HG02763 (cell line): ENCODE measurements around the gene CAMKK2.
A peak's percentile ranks its signal among the peaks of the same experiment; 100 is the strongest.
"Not testable (repeated sequence)": the region's sequence is repeated elsewhere in the genome, so short reads cannot be mapped to it uniquely, and the experiment has no call there.

Source experiments
- ATAC-seq: cut with Tn5 transposase; IDR thresholded peaks from one replicate; pipeline ENCODE4 v1.9.1; 2021; ENCODE audit warnings: mild to moderate bottlenecking, moderate library complexity; ENCODE audit not compliant: unreplicated experiment

The CAMKK2 gene

DNA sequence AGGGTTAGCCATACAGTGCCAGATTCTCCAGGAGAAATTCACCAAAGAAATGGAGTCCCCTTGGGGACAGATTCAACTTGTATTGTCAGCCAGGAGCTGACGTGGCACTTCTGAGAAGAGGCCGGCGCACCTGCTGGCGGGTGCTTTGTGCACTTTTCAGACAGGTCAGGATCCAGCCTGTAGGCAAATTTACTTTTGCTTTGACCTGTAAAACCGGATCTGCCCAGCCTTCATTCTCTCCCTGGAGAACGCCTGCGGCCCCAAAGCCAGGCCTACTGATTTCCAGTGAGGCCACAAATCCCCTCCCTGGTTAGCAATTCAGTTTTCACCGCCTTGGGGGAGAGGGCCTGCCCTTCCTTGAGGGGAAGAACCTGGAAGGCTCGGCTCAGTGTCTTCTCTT is 69.2 kb downstream of the CAMKK2 start:
- peak; percentile 55 for ATAC-seq

- not testable (repeated sequence) for ATAC-seq
Measured at GRCh38 chr12:121226871-121227270, 69.6 kb downstream of the CAMKK2 start.

- no peak for ATAC-seq
Measured at GRCh38 chr12:121226399-121226798, 70.1 kb downstream of the CAMKK2 start.

DNA sequence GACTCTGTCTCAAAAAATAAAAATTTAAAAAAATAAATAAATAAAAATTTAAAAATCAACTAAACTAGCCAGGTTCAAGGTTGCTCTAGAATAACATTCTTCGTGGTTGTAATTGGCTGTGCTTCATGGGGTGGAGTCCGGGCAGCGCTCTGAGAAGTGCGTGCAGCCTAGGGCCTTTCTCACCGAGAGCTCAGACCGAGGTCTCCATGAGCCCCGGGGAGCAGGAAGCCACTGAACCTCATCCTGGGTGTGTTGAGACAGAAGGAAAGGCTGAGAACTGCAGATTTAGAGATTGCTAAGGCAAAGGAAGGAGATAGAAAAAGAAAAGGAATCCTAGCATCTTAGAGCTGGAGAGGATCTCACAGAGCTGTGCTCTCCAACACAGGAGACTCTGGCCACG is 71.9 kb downstream of the CAMKK2 start:
- no peak for ATAC-seq

DNA sequence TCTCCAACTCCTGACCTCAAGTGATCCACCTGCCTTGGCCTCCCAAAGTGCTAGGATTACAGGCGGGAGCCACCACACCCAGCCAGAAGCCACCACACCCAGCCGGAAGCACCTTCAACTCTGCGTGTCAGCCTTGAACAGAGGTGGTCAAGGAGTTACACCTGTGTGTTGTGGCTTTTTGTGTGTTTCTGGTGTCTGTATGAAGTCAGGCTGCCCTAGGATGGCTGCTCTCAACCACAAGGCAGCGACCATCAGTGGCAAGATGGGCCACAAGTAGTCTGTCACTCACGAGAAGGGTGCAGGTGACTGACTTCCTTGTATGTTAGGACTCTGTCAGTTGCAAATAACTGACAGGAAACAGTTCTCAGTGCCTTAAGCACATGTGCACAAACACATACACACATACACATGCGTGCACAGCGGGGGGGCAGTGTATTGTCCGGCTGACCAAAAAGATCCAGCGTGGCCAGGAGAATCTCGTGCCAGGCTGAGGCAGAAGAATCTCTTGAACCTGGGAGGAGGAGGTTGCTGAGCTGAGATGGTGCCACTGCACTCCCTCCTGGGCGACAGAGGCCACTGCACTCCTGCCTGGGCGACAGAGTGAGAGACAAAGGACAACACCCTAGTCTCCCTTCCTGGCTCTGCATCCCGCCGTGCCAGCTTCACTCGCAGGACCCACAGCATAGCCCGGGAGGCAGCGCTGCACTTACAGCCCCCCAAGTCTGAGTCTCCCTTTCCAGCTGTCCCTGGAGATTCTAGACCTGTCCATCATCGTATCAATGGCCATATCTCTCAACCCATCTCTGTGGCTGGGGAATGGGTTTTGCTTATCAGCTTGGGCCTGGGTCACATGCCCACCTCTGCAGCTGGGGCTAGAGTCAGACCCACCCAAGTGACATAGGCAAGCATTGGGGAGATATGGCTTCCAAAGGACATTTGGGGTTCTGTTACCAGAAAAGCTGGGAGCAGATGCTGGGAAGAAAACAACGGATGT is 72.9 kb downstream of the CAMKK2 start:
- ATAC-seq, result no peak

DNA sequence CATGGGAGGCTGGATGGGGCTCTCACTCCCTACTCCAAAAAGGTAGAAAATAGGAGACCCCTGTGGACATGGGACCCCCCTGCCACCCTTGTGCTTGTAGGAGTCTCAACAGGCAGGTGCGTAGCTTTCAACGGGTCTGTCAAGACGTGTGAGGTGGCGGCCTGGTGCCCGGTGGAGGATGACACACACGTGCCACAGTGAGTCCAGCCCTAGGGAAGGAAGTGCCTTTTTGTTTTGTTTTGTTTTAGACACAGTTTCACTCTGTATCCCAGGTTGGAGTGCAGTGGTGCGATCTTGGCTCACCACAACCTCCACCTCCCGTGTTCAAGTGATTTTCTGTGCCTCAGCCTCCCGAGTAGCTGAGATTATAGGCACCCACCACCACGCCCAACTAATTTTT is 73.7 kb downstream of the CAMKK2 start:
- no peak for ATAC-seq

- no peak for ATAC-seq
Measured at GRCh38 chr12:121219353-121219986, 77.0 kb downstream of the CAMKK2 start.

DNA sequence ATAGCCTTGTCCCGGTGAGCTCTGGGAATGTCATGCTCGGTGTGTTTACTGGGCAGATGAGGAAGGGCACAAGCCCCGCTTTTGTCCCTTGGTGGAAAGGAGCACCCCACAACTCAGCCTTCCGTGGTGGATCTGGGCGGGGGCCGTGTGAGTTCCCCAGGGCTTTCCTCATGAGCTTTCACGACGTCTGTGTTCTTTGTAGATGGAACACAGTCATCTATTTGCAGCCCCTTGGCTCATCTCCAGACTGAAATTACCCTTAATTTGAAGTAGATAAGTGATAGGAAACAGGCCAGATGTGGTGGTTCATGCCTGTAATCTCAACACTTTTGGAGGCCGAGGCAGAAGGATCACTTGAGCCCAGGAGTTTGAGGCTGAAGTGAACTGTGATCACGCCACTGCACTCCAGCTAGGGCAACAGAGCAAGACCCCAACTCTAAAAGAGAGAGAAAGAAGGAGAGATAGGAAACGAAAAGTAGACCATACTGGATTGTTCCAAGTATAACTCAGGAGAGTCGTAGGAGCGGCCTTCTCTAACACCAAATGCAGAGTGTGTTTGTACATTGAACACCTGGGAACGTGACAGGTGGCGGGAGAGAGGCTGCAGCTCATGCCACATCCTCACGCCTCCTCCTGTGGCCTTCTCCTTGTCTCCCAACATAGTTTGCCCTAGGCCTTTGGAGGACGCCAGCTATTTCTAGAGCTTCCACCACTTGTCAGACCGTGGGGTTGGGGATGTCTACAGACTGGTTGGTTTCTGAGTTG is 77.7 kb downstream of the CAMKK2 start:
- ATAC-seq, result no peak

GRCh38 chr12:121217761-121218160 is 78.7 kb downstream of the CAMKK2 start:
- no peak for ATAC-seq

- no peak for ATAC-seq
Measured at GRCh38 chr12:121217063-121217462, 79.4 kb downstream of the CAMKK2 start.

DNA sequence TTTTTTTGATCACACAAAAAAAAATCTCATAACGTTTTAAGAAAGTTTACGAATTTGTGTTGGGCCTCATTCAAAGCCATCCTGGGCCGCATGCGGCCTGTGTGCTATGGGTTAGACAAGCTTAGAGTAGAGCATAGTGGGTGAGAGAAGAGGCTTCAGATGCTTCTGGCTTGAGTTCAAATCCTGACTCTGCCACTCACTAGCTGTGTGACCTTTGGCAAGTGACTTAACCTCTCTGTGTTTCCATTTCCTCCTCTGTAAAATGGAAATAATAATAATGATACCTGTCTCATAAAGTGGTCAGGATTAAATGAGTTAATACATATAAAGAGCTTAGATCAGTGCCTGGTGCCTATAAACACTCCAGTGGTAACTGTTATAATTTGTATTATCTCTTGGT is 80.4 kb downstream of the CAMKK2 start:
- ATAC-seq, result no peak

DNA sequence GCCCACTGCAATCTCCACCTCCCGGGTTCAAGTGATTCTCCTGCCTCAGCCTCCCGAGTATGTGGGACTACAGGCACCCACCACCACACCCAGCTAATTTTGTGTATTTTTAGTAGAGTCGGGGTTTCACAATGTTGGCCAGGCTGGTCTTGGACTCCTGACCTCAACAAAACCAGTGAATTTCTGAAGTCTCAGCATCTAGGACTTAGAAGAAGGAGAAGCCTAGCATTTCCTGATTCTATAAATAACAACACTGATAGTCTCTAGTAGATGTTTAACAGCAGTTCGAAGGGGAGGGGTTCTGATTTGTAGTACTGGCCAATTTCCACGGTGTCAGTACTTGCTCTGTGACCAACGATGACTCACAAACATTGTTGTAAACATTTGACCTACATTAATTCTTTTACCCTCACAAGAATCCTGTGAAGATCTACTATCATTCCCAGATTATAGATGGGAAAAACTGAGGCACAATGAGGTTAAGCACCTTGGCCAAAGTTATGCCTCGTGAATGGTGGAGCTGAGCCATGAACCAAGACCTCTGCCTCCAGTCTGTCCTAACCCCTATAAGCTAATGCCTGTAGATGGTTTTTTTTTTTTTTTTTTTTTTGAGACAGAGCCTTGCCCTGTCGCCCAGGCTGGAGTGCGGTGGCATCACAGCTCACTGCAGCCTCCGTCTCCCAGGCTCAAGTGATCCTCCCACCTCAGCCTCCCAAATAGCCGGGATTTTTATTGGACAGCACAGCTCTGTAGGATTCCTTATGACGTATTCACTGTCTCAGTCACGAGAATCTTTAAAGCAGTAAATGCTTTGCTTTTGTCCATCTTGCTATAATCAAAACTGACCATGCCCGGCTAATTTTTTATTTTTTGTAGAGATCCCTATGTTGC is 81.4 kb downstream of the CAMKK2 start:
- no peak for ATAC-seq

GRCh38 chr12:121214166-121214777 is 82.2 kb downstream of the CAMKK2 start:
- ATAC-seq, result no peak

GRCh38 chr12:121212875-121213274 is 83.6 kb downstream of the CAMKK2 start:
- ATAC-seq, result no peak

GRCh38 chr12:121209624-121210572 is 86.6 kb downstream of the CAMKK2 start, which contains the start of gene P2RX4:
Gene P2RX4, plus strand, starts transcription at chr12:121210129. Its CDS starts 36 bp downstream, at chr12:121210165.
- ATAC-seq, result peak; percentile 81

DNA sequence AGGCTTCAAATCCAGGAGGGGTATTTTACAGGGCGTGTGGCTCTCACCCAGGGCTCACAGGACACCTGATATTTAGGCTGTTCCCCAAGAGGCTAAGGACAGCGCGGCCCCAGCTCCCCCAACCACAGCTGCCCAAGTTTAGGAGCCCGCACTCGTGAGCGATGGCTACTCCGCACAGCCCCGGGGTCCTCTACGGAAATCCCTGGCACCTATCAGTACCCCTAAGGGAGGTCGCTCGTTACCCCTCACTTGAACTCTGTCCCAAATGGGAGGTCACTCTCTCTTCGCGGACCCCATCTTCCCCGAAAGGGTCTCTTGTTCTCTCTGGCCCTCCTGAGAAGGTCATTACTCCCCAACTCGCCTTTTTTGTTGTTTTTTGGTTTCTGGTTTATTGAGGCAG is 87.3 kb downstream of the CAMKK2 start:
- no peak for ATAC-seq

GRCh38 chr12:121208571-121208970 is 87.9 kb downstream of the CAMKK2 start:
- not testable (repeated sequence) for ATAC-seq

DNA sequence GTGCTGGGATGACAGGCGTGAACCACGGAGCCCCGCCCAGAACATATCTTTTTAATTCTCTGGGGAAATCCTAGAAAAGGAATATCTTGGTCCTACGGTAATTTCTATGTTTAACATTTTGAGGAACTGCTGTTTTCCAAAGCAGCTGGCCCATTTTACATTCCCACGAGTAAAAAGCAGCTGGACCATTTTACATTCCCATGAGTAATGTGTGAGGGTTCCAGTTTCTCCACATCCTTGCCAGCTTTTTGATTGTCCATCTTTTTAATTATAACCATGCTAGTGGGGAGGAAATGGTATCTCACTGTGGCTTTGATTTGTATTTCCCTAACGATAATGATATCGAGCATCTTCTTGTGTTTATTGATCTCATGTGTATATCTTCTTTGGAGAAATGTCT is 91.0 kb downstream of the CAMKK2 start:
- no peak for ATAC-seq

DNA sequence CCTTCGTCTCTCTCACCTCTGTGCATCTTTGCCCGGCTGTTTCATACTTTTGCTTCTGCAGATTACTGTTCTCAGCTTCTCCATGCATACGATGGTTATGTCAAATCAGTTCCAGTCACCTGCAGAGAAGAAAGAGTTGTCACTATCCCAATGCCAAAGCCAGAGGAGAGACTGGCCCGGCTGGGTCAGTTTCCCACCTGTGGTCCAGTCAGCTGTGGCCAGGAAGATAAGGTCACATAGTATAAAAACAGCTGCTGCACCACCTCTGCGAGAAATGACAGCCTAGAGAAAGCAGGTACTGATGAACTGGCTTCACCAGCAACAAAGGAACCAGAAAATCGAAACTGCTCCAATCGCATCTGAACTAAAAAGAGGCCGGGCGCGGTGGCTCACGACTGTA is 93.0 kb downstream of the CAMKK2 start:
- no peak for ATAC-seq
